ENCODE data around the gene ERC2.

DNA sequence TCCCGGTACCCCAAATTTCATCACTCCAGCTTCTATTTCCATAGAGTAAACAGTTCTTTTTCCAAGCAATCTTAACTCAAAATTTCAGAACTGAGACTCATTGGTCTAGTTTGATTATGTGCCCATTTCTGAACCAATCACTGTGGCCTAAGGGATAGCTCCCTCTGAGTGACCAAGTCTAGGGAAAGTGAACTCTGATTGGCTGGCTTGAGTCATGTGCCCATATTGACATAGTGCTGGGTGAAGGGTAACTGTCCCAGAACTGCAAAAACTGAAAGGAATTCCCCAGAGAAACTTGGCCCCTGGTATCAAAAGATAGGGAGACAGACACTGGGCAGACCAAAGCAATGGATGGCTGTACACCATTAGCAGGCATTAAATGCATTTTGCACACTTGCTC is 810.0 kb downstream of the ERC2 start:
- TF ChIP-seq, protein P1, sequence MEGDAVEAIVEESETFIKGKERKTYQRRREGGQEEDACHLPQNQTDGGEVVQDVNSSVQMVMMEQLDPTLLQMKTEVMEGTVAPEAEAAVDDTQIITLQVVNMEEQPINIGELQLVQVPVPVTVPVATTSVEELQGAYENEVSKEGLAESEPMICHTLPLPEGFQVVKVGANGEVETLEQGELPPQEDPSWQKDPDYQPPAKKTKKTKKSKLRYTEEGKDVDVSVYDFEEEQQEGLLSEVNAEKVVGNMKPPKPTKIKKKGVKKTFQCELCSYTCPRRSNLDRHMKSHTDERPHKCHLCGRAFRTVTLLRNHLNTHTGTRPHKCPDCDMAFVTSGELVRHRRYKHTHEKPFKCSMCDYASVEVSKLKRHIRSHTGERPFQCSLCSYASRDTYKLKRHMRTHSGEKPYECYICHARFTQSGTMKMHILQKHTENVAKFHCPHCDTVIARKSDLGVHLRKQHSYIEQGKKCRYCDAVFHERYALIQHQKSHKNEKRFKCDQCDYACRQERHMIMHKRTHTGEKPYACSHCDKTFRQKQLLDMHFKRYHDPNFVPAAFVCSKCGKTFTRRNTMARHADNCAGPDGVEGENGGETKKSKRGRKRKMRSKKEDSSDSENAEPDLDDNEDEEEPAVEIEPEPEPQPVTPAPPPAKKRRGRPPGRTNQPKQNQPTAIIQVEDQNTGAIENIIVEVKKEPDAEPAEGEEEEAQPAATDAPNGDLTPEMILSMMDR (IDR thresholded peaks at IDR 0.05; ENCODE audit: low read length) = no peak
- no peak for TF ChIP-seq EZH2 (IDR thresholded peaks at IDR 0.05; ENCODE audit: borderline replicate concordance, low read length)
